GM23338 (cell line): ENCODE measurements around the gene GTF3C1.

Experiments
- STAT1 ChIP-seq: IDR thresholded peaks from one replicate; pipeline ENCODE4 v1.6.1; 2016; ENCODE audit warnings: antibody characterized with exemption; ENCODE audit not compliant: unreplicated experiment
- TF ChIP-seq, protein P1 (sequence below), 2 experiments: fragments of 200-600 bp in 1 of 2; sonication (generic) in 1 of 2; conservative IDR thresholded peaks; 2 replicates each; pipeline versions ENCODE4 v1.5.1 to v1.6.1; 2016 to 2017; ENCODE audit warnings: antibody characterized with exemption in 2 of 2, low read depth in 2 of 2, mild to moderate bottlenecking in 2 of 2, moderate library complexity in 1 of 2

DNA sequence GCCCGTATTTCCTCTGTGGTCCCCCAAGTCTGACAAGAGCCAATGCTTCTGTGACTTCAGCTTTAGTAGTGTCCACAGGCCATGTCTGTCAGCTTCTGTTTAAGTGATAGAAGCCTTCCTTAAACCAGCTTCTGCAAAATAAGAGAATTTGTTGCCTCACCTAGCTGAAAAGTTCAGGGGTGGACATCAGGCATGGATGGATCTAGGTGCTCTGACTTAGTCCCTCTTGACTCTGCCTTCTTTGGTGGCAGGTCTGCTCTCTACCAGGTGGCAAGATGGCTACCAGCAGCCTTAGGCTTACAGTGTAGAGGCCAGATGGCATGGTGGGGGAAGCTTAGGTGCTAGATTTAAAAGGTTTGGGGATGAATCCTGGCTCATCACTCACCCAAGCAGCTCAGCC lies 33.9 kb upstream of the GTF3C1 start:
- TF ChIP-seq, protein P1, sequence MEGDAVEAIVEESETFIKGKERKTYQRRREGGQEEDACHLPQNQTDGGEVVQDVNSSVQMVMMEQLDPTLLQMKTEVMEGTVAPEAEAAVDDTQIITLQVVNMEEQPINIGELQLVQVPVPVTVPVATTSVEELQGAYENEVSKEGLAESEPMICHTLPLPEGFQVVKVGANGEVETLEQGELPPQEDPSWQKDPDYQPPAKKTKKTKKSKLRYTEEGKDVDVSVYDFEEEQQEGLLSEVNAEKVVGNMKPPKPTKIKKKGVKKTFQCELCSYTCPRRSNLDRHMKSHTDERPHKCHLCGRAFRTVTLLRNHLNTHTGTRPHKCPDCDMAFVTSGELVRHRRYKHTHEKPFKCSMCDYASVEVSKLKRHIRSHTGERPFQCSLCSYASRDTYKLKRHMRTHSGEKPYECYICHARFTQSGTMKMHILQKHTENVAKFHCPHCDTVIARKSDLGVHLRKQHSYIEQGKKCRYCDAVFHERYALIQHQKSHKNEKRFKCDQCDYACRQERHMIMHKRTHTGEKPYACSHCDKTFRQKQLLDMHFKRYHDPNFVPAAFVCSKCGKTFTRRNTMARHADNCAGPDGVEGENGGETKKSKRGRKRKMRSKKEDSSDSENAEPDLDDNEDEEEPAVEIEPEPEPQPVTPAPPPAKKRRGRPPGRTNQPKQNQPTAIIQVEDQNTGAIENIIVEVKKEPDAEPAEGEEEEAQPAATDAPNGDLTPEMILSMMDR (conservative IDR thresholded peaks at IDR 0.05; ENCODE audit: low read depth in 2 of 2): no peak
- no peak for TF ChIP-seq STAT1
